HL-60 (cell line): Measurements from ENCODE around the gene PPP1CC.

ENCODE experiments used
- GABPA ChIP-seq: IDR thresholded peaks from 2 replicates; pipeline ENCODE4 v1.6.1; 2012; ENCODE audit warnings: low read depth
- POLR2AphosphoS5 ChIP-seq: IDR thresholded peaks from 2 replicates; pipeline ENCODE4 v1.6.1; 2012; ENCODE audit warnings: low read depth
- SPI1 ChIP-seq: IDR thresholded peaks from 2 replicates; pipeline ENCODE4 v1.6.1; 2012; ENCODE audit warnings: low read depth, mild to moderate bottlenecking, borderline replicate concordance
- TF ChIP-seq, protein P1 (sequence below): IDR thresholded peaks from one replicate; pipeline ENCODE4 v1.5.1; 2011; ENCODE audit warnings: low read length, control low read depth, inconsistent platforms; ENCODE audit not compliant: insufficient read depth

DNA sequence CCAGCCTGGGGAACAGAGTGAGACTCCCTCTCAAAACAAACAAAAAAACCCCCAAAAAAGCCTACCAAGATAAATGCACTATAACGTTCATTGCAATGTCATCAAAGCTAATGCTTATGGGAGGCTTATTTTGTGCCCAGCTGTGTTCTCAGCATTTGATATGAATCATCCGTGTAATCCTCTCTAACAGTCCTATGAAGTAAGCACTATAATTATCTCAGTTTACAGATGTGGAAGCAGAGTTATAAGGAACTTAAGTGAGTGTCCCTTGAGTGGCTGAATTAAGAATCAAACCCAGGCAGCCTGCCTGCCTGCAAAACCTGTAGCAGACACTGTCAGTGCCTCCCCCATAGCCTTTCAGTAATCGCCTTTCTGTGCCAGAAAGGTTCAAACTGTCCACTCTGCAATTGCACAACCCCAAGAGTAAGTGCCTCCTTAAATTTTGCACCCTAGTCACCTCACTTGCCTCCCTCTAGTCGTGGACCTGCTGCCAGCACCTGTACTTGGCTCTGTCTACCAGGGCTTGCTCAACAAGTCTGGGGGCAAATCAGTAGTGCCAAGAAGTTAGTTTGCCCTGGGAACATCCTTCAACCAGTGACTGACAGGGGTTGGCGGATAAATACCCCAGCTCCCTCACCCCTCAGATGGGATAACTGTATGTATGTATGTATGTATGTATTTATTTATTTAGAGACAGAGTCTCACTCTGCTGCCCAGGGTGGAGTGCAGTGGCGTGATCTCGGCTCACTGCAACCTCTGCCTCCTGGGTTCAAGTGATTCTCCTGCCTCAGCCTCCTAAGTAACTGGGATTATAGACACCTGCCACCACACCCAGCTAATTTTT lies 23.8 kb upstream of the PPP1CC start:
- no peak for TF ChIP-seq POLR2AphosphoS5
- no peak for TF ChIP-seq GABPA
- TF ChIP-seq, protein P1, sequence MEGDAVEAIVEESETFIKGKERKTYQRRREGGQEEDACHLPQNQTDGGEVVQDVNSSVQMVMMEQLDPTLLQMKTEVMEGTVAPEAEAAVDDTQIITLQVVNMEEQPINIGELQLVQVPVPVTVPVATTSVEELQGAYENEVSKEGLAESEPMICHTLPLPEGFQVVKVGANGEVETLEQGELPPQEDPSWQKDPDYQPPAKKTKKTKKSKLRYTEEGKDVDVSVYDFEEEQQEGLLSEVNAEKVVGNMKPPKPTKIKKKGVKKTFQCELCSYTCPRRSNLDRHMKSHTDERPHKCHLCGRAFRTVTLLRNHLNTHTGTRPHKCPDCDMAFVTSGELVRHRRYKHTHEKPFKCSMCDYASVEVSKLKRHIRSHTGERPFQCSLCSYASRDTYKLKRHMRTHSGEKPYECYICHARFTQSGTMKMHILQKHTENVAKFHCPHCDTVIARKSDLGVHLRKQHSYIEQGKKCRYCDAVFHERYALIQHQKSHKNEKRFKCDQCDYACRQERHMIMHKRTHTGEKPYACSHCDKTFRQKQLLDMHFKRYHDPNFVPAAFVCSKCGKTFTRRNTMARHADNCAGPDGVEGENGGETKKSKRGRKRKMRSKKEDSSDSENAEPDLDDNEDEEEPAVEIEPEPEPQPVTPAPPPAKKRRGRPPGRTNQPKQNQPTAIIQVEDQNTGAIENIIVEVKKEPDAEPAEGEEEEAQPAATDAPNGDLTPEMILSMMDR: no peak
- TF ChIP-seq SPI1: no peak
